HG02759 (cell line): ENCODE data around the gene GNPTAB.
"Not testable (repeated sequence)": the region's sequence is repeated elsewhere in the genome, so short reads cannot be mapped to it uniquely, and the experiment has no call there.

Source experiments
- ATAC-seq: cut with Tn5 transposase; IDR thresholded peaks from one replicate; pipeline ENCODE4 v1.9.1; 2021; ENCODE audit warnings: mild to moderate bottlenecking, moderate library complexity; ENCODE audit not compliant: unreplicated experiment

Gene GNPTAB

DNA sequence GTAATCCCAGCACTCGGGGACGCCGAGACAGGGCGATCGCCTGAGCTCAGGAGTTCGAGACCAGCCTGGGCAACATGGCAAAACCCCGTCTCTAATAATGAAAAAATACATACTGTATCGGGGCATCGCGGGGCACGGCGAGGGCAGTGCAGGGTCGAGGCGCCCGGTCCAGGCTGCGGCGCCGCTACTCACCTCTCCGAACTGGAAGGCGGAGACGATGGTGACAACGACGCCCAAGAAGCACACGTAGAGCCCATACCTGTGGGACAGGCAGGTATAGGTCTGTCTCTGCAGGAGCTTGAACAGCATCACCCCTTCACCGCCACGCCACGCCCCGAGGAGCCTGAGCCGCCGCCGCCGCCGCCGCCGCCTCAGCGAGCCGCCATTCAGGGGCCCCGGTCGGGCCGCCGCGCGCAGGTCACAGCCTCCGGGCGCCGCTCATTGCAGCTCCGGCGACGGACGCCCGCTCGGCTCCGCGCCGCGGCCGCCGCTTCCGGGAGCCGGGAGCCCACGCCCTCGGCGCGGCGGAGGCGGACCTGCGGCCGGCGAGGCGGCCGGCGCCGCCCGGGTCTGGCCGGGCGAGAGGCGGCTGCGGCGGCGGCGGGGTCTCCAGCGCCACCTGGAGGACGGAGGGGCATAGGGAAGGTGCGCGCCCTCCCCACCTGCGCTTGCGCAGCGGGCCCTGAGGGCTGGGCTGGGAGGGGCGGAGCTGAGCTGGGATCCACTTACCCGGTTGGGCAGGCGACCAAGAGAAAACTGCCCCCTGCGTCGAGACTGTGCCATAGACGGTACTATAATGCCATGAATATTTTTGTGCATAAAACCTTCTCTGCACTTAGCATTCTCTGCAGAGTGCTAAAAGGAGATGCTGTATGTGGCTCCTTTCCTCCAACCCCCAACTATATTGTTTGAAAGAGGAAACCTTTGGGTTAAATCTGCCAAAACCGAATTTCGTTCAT, at the start of gene GNPTAB:
Gene GNPTAB, minus strand, starts transcription at position 593 of the 959 bp plus-strand sequence. Its CDS starts 284 bp downstream, at position 309.
- peak; percentile 94 for ATAC-seq

DNA sequence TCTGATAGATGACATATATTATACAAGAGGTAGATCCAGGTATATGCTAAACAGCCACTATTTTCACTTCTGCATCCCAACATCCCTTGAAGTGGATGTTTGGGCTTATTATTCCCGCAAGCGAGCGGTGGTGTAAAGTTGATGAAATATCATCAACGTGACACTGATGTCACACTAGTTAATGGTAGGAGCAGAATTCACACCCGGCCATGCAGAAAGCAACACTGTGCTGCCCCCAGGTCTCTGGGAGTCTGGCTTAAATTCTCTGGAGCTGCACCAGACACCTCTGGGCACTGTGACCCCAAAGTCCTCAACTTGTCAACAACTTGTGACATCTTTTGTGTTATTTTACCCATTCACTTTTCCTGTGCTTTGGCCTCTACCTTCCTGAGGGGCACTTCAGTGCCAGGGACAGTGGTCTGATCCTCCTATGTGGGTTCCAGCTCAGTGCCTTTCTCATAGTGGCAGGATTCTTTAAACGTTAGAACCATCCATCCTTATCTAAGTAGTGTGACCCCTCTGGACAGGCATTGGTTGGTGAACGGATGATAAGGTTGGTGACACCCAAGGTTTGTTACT, 47.6 kb upstream of the GNPTAB start:
- no peak for ATAC-seq

DNA sequence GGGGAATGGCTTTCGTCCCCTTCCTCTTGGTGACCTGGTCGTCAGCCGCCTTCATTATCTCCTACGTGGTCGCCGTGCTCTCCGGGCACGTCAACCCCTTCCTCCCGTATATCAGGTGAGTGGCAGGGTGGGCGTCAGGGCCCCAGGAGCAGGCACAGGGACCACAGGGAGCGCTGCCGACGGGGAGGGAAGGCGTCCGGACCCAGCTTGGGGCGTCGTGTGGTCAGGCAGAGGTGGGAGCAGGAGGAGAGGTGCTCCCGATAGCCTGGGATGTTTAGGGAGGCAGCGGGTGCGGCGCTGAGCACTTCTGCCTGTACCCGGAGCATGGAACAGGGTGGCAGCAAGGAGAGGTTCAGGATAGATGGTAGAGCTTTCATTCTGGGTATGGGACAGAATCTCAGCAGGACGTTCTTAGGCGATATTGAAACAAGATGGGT, 47.1 kb upstream of the GNPTAB start:
- ATAC-seq, result peak; percentile 28

DNA sequence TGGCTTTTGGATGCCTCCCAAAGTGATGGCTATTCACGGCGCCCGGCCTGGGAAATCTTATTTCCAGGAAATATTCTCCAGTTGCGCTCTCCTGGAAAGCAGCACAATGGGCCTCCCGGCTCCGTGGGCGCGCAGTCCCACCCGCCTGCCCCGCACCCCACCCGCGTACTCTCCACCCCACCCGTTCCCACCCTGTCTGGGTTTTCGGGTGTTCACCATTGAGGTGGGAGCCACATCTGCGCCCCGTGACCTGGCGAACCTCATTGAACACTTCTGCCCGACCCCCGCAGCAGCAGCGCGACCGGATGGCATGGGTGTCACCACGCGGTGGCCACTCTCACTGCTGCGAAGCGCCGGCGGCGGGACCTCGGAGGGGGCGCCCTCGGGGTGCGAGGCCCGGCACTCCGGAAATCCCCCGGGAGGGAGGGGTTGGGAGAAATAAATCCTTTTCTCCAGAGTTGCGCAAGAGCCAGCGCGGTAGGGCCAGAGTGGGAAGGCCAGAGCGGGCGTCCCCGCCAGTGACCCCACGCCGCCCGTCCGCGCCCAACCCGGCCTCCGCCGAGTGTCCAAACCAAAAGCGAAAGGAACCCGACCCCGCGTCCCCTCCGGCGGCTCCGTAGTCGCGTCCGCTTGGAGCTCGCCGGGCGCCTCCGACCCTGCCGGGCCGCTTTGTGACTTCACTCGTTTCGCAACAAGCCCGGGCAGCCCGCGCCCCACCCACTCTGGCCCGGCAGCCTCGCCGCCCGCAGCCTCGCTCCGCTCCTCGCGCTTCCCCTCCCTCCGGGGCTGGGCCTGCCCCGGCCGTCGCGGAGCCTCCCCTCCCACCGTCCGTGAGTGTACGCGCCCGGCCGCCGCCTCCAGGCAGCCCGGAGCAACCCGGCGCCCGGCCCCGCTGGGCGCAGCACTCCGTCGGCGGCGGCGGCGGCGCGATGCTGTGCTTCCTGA, 46.4 kb upstream of the GNPTAB start, which contains the start of gene DRAM1:
Gene DRAM1, plus strand, starts transcription at position 720 of the 945 bp plus-strand sequence. Its CDS starts 210 bp downstream, at position 930.
- peak; percentile 87 for ATAC-seq

DNA sequence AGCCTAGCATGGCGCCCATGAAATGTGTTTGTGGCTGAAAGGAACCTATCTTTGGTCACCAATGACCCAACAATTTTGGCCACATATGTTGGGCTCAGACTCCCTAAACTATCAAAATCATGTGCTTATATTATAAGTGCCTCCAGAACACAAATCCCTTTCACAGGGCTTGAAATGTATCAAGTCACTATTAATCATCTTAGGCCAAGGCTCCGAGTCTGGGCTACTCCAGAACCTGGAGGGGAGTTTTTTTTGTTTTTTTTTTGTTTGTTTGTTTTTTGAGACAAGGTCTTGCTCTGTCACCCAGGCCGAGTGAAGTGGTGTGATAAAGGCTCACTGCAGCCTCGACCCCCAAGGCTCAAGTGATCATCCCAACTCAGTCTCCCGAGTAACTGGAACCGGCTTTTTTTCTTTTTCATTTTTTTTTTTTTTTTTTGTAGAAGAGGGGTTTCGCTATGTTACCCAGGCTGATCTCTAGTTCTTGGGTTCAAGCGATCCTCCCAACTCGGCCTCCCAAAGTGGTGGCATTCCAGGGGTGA, 45.6 kb upstream of the GNPTAB start:
- no peak for ATAC-seq

DNA sequence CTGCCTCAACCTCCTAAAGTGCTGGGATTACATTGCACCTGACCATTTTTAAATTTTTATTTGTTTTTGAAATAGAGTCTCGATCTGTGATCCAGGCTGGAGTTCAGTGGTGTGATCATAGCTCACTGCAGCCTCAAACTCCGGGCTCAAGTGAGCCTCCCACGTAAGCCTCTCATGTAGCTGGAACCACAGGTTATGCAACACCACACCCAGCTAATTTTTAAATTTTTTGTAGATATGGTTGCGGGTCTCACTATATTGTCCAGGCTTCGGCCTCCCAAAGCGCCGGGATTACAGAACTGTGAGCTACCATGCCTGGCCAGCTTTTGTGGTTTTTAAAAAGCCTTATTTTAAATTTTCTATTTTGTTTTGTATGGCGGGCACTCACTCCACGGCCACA, 44.4 kb upstream of the GNPTAB start:
- no peak for ATAC-seq

DNA sequence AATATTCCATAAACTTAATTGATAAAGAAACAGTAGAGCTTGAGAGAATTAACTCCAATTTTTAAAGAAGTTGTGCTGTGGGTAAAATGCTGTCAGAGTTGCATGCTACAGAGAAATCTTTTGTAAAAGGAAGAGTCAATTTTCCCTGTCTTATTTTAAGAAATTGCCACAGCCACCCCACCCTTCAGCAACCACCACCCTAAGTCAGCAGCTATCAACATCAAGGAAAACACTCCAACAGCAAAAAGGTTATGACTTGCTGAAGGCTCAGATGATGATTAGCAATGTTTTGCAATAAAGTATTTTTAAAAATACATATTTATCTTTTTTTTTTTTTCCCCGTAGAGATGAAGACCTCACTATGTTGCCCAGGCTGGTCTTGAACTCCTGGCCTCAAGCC, 40.2 kb upstream of the GNPTAB start:
- no peak for ATAC-seq

DNA sequence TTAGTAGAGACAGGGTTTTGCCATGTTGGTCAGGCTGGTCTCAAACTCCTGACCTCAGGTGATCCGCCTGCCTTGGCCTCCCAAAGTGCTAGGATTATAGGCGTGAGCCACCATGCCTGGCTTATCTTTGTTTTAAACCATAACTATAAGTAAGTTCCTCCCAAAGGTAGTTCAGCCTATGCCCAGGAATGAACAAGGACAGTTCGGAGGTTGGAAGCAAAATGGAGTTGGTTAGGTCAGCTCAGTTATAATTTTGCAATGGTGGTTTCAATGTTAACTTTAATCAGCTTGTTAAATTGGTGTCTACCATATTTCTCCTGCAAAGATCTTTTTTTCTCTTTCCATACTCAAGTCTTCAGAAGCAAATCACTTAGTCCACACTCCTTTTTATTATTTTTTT, 36.9 kb upstream of the GNPTAB start:
- not testable (repeated sequence) for ATAC-seq

DNA sequence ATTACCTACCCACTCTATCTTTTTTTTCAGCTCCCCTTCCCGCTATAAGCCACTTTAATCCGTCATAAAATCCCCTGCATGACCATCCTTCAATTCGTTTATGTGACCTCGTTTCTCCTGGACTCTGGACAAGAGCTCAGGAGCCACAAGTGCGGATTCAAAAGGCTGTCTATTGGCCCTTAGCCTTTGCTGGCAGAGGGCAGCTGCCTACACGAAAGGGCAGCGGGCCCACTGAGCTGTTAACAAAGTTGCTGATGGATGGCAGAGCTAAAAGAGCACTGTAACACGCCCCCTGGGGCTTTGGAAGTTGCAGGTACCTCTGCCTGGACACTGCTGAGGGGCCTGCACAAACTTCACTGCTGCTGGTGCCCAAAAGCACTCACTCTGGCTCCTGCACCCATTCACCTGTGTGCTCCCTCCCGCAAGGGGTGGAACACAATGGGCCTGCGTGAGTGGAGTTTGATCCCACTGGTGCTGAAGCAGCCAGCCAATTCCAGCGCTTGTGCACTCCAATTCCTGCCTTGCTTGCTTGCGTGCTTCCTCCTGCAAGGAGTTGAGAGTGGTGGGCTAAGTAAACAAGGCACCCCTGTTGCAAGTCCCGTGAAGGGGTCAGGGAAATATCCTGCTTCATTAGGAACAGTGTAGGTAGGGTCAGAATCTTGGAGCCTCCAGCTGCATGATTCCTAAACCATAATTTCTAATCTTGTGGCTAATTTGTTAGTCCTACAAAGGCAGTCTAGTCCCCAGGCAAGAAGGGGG, 36.0 kb upstream of the GNPTAB start:
- no peak for ATAC-seq

DNA sequence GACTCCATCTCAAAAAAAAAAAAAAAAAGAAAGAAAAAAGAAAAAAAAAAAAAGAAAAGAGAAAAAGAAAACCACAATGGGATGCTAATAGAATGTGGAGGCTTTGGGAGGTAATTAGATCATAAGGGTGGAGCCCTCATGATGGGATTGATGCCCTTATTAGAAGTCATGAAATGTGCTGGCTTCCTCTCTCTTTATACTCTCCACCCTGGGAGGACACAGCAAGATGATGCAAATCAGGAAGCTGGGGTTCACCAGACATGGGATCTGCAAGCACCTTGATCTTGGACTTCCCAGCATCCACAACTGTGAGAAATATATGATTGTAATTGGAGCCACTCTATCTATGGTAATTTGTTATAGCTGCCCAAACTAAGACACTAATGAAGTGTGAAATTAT, 33.2 kb upstream of the GNPTAB start:
- no peak for ATAC-seq

DNA sequence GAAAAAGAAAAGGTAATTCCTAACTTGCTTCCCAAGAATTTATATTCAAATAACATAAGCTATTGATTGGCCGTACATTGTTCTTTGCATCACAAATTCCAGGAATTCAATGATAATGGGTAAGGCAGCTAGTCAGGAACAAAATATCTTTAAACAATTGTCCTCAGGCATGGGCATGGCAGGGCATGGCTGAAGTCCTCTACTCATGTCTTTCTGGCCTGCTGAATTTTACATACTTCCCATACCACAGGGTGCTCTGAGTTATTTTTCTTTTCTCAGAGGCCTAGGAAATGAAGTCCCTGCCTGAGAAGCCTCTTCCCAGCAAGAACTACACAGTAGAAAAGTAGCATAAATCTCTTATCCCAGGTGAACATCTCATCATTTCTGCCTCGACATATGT, 31.5 kb upstream of the GNPTAB start:
- ATAC-seq, result no peak

DNA sequence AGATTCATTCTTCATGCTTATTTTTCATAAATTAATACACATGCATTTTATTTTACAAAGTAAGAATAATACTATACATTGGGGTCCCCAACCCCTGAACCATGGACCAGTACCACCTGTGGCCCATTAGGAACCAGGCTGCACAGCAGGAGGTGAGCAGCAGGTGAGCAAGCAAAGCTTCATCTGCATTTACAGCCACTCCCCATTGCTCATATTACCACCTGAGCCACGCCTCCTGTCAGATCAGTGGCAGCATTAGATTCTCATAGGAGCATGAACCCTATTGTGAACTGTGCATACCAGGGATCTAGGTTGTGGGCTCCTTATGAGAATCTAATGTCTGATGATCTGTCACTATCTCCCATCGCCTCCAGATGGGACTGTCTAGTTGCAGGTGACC, 30.9 kb upstream of the GNPTAB start:
- ATAC-seq, result not testable (repeated sequence)

DNA sequence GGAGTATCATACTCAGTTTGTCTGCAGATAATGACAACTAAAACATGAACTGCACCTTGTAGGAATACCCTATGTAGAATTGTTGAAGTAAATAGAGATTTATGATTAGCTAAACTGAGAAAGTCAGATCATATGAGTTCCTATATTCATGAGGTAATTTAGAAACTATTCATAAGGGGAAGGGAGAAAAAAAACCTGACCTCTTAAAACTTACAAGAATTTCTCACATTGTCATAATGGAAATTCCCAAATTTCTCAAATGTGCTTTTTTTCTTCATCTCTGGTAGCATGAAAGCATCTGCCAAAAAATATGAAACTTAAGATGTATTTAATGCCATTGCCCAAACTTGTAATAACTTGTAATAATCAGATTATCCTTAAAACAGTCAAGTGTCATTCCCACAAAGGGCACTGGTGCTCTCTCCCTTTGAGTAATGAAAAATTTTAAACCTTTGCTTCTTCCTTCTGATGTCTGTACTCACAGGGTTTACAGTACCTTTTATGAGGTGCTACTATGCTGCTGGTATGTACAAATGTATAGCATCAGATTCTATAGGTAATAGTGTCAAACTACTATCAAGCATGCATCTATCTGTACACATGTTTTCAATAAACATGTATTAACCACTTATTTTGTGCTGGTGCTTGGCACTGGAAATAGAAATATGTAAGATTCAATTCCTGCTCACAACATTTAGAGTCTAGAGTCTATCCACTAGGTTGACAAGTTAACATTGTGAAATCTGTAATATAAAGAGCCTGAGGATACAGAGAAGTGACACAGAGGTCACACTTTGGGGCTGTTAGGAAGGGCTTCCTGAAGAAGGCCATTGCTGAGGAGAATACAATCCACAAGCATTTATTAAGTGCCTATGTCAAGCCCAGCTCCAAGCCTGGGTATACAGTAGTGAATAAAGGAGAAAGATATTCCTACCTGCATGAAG, 29.2 kb upstream of the GNPTAB start:
- peak; percentile 35 for ATAC-seq

DNA sequence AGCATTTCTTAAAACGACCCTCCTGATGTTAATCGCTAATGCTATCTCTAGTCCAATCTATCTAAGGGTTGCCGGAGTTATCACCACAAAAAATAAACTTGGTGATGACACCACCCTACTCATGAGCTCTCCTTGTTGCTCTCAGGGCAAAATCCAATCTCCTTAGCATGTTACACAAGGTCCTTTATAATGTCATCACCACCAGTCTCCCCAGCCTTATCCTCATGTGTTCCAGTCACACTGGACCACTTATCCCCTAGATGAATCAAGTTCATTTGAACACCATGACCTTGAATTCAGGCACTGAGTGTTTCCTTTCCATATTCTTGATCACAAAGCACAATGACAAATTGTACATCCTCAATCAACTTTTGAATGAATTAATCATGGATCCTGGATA, 27.6 kb upstream of the GNPTAB start:
- no peak for ATAC-seq

DNA sequence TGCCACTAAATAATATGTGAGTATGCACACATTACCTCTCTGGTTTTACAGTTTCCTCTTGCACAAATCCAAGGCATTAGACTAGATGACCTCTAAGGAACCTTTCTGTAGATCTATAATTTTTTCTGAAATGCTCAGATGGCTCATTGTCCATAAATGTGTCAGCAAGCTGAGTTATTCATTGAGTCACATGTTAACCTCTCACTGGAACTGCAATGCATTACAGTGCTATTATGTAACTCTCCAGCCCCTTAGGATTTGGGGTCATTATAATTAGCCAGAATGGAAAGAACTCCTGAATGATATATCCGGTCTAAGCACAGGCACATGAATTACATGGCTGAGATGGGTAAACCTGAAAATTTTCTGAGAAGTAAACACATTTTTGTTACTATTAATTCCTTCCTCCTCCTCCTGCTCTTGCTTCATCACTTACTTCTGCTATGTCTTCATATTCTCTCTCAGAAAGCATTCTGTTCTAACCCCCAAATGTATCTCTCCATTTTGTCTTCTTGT, 26.3 kb upstream of the GNPTAB start:
- peak; percentile 59 for ATAC-seq

DNA sequence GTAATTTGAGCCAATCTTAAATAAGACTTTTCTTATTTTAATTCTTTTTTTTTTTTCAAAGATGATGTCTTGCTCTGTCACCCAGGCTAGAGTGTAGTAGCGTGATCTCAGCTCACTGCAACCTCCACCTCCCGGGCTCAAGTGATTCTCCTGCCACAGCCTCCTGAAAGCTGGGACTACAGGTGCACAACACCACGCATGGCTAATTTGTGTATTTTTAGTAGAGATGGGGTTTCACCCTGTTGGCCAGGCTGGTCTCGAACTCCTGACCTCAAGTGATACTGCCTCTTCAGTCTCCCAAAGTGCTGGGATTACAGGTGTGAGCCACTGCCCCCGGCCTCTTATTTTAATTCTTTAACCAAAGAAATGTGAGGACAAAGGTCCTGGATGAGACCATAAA, 25.9 kb upstream of the GNPTAB start:
- peak; percentile 32 for ATAC-seq

DNA sequence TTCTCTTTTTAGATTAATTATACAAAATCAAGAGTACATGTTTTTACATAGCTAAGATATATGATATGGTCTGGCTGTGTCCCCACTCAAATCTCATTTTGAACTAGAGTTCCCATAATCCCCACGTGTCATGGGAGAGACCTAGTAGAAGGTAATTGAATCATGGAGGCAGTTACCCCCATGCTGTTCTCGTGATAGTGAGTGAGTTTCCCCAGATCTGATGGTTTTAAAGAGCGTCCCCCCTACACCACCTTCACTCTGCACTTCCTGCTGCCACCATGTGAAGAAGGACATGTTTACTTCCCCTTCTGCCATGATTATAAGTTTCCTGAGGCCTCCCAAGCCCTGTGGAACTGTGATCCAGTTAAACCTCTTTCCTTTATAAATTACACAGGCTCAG, 25.2 kb upstream of the GNPTAB start:
- no peak for ATAC-seq

DNA sequence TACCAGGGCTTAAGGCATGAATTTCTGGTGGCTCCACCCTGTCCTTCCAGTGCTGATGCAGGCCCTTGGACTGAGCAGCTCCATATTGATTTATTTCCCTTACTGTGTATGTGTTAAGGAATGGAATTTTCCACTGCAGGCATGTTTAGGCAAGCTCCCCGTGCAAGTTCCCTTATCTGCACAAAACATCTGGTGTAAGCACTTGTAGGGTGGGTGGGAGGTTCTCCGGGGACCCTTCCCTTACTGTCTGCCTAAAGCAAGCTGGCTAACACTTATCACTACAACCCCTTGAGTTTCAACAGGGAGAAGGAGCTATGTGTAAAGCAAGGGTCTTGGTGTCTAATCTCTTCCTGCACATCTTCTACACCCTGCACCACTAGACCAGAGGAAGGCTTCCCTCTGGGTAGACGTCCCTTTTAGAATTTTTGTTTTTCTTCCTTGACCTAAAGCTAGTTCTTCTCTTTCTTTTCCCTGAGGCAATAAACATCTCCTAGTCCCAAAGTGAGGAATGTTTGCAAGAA, 24.7 kb upstream of the GNPTAB start:
- ATAC-seq, result no peak
